Osteoblast (primary cell): ENCODE data around the gene GPR137C. TPM values are rescaled to one million over a fixed set of nuclear protein-coding genes. Genes with fewer than 3 reads are reported as not detected.

Source experiments
- DNase-seq: peaks from one replicate; pipeline ENCODE4 v3.0.0; 2011; ENCODE audit warnings: low spot score, mixed read lengths; ENCODE audit not compliant: insufficient read length; ENCODE audit errors: missing footprints
- H2AFZ ChIP-seq: 2 replicates; pipeline ENCODE4 v1.6.0; 2011; ENCODE audit warnings: mild to moderate bottlenecking, low read length
- H3K27ac ChIP-seq: 2 replicates; pipeline ENCODE4 v1.5.1; 2011; ENCODE audit warnings: mild to moderate bottlenecking, low read depth, low read length, moderate library complexity
- H3K27me3 ChIP-seq: 2 replicates; pipeline ENCODE4 v1.6.0; 2012; ENCODE audit warnings: mild to moderate bottlenecking, control low read depth, inconsistent platforms, low read length, moderate library complexity; ENCODE audit not compliant: insufficient read depth
- H3K36me3 ChIP-seq: 2 replicates; pipeline ENCODE4 v1.5.1; 2011; ENCODE audit warnings: mild to moderate bottlenecking, low read length, control low read depth, moderate library complexity; ENCODE audit not compliant: insufficient read depth
- H3K4me1 ChIP-seq: 2 replicates; pipeline ENCODE4 v1.5.1; 2011; ENCODE audit warnings: mild to moderate bottlenecking, low read length, control low read depth, moderate library complexity; ENCODE audit not compliant: insufficient read depth
- H3K4me2 ChIP-seq: 2 replicates; pipeline ENCODE4 v1.6.0; 2011; ENCODE audit warnings: mild to moderate bottlenecking, low read length; ENCODE audit not compliant: insufficient read depth
- H3K4me3 ChIP-seq: fragments of 200-600 bp; sonication (generic); 3 replicates; pipeline ENCODE4 v1.5.1; 2012; ENCODE audit warnings: mild to moderate bottlenecking, low read length, inconsistent platforms; ENCODE audit not compliant: insufficient read depth
- H3K79me2 ChIP-seq: 2 replicates; pipeline ENCODE4 v1.6.0; 2012; ENCODE audit warnings: mild to moderate bottlenecking, low read length, control low read depth, inconsistent platforms; ENCODE audit not compliant: insufficient read depth
- H3K9me3 ChIP-seq: 2 replicates; pipeline ENCODE4 v1.5.1; 2011; ENCODE audit warnings: low read depth, low read length, control low read depth
- H4K20me1 ChIP-seq: 2 replicates; pipeline ENCODE4 v1.6.0; 2012; ENCODE audit warnings: mild to moderate bottlenecking, low read length, control low read depth; ENCODE audit not compliant: insufficient read depth
- CTCF ChIP-seq: IDR thresholded peaks from 2 replicates; pipeline ENCODE4 v1.5.1; 2011; ENCODE audit warnings: mild to moderate bottlenecking, low read depth, low read length, moderate library complexity; ENCODE audit errors: extremely low read depth
- total RNA-seq: library from RNA; depleted of rRNA; stranded (reverse); fragments of >200 nt; gene quantifications from 2 replicates; pipeline ENCODE4 v1.2.3, GENCODE V29; 2012

The GPR137C gene
- total RNA-seq, 1 donor = 0.36 TPM

- H3K9me3 ChIP-seq = no peaks in the 10 kb centered on the region
Measured at GRCh38 chr14:52589646-52590045, 37.0 kb downstream of the GPR137C start.

DNA sequence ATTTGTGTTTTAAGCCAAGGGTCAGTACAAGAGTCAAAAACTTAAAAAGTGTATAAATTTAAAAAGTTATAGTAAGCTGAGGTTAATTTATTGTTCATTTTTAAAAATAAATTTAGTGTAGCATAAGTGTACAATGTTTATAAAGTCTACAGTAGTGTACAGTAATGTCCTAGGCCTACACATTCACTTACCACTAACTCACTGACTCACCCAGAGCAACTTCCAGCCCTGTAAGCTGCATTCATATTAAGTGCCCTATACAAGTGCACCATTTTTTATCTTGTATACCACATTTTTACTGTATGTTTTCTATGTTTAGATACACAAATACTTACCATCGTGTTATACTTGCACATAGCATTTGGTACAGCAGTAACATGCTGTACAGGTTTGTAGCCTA, 37.7 kb downstream of the GPR137C start:
- no peak for TF ChIP-seq CTCF
- no peaks in the 10 kb centered on the region for H3K9me3 ChIP-seq
- no peak overlapping the region for H2AFZ ChIP-seq
- no peaks in the 10 kb centered on the region for H4K20me1 ChIP-seq
- no peaks in the 10 kb centered on the region for H3K79me2 ChIP-seq
- no peak for DNase-seq
- no peak overlapping the region for H3K4me3 ChIP-seq
- no peaks in the 10 kb centered on the region for H3K36me3 ChIP-seq
- H3K27me3 ChIP-seq = no peaks in the 10 kb centered on the region
- no peak overlapping the region for H3K4me2 ChIP-seq
- no peak overlapping the region for H3K27ac ChIP-seq
- no peaks in the 10 kb centered on the region for H3K4me1 ChIP-seq

More at GRCh38 chr14:52589646-52590045, 37.0 kb downstream of the GPR137C start:
- Histone ChIP-seq H3K4me3 (no peak overlapping the region), H3K36me3 (no peaks in the 10 kb centered on the region), H2AFZ (no peak overlapping the region), H4K20me1 (no peaks in the 10 kb centered on the region), H3K27me3 (no peaks in the 10 kb centered on the region), H3K4me1 (no peaks in the 10 kb centered on the region), H3K27ac (no peak overlapping the region), H3K4me2 (no peak overlapping the region), H3K79me2 (no peaks in the 10 kb centered on the region)
- DNase-seq = no peak
- no peak for TF ChIP-seq CTCF

DNA sequence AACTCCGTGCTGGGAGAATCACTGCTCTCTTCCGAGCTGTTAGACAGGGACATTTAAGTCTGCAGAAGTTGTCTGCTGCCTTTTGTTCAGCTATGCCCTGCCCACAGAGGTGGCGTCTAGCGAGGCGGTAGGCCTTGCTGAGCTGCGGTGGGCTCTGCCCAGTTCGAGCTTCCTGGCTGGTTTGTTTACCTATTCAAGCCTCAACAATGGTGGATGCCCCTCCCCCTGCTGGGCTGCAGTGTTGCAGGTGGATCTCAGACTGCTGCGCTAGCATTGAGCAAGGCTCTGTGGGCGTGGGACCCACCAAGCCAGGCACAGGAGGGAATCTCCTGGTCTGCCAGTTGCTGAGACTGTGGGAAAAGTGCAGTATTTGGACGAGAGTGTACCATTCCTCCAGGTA, 43.7 kb downstream of the GPR137C start:
- Histone ChIP-seq H3K9me3 (no peaks in the 10 kb centered on the region), H3K36me3 (no peaks in the 10 kb centered on the region), H3K27ac (no peak overlapping the region), H4K20me1 (no peaks in the 10 kb centered on the region), H3K4me2 (no peak overlapping the region), H3K4me3 (no peak overlapping the region), H2AFZ (no peak overlapping the region), H3K79me2 (no peaks in the 10 kb centered on the region), H3K4me1 (no peaks in the 10 kb centered on the region), H3K27me3 (no peaks in the 10 kb centered on the region)
- no peak for DNase-seq
- no peak for TF ChIP-seq CTCF

GRCh38 chr14:52596861-52597260, 44.2 kb downstream of the GPR137C start:
- no peaks in the 10 kb centered on the region for H3K79me2 ChIP-seq
- no peak overlapping the region for H3K4me3 ChIP-seq
- H4K20me1 ChIP-seq = no peaks in the 10 kb centered on the region
- H2AFZ ChIP-seq = no peak overlapping the region
- DNase-seq = no peak
- no peaks in the 10 kb centered on the region for H3K27me3 ChIP-seq
- no peaks in the 10 kb centered on the region for H3K9me3 ChIP-seq
- H3K36me3 ChIP-seq = no peaks in the 10 kb centered on the region
- H3K4me2 ChIP-seq = no peak overlapping the region
- no peak overlapping the region for H3K27ac ChIP-seq
- no peak for TF ChIP-seq CTCF
- no peaks in the 10 kb centered on the region for H3K4me1 ChIP-seq
